Measurements from ENCODE around the gene LRMDA. TPM values are rescaled to one million over a fixed set of nuclear protein-coding genes. Genes with fewer than 3 reads are reported as not detected.

The LRMDA gene
- total and polyA plus RNA-seq, 2 of the 8 experiments (the other 6 are each of a cell fraction or from before 2014, with no cell fraction given) = 0.86 to 2.8 TPM

- Histone ChIP-seq H3K4ac (replicated peaks; ENCODE audit: insufficient read length, low read depth, low read length) (no peak overlapping the region), H3K79me1 (ENCODE audit: low read depth, low read length) (no peaks in the 10 kb centered on the region), H2BK12ac (ENCODE audit: low read depth, low read length) (no peak overlapping the region), H2AFZ (ENCODE audit: low read length) (no peak overlapping the region), H4K91ac (replicated peaks; ENCODE audit: insufficient read length, low read length) (no peak overlapping the region), H3K4me3 (ENCODE audit: extremely low read depth in 1 of 4, insufficient read depth in 2 of 4, low read depth in 3 of 4, low read length in 4 of 4) (no peak overlapping the region), H4K5ac (ENCODE audit: insufficient read length, low read depth, low read length) (no peak overlapping the region), H2BK5ac (ENCODE audit: low read depth, low read length) (no peak overlapping the region), H4K8ac (ENCODE audit: extremely low read depth, insufficient read depth, low read length) (no peak overlapping the region), H3K23ac (ENCODE audit: insufficient read length) (no peak overlapping the region), H3K18ac (ENCODE audit: extremely low read depth, low read length) (no peak overlapping the region), H3K79me2 (ENCODE audit: control insufficient read depth in 1 of 2, insufficient read depth in 2 of 2, low read length in 2 of 2) (no peaks in the 10 kb centered on the region), H3K27ac (ENCODE audit: low read depth, low read length) (no peak overlapping the region), H3K23me2 (ENCODE audit: low read depth, low read length) (no peaks in the 10 kb centered on the region), H3K36me3 (ENCODE audit: control insufficient read depth in 2 of 4, insufficient read depth in 4 of 4, low read length in 3 of 4) (no peaks in the 10 kb centered on the region), H3K4me1 (replicated peaks in 1 of 4; ENCODE audit: control insufficient read depth in 3 of 4, insufficient read depth in 4 of 4, low read length in 3 of 4) (no peaks in the 10 kb centered on the region), H3K27me3 (replicated peaks in 1 of 4; ENCODE audit: control insufficient read depth in 3 of 4, extremely low read depth in 1 of 4, insufficient read depth in 3 of 4, low read length in 3 of 4) (peaks cover 0 to 2% (median 0%) of the 10 kb centered on the region in 4 experiments; a peak in 1 of 7 replicates), H2BK15ac (ENCODE audit: low read length) (no peak overlapping the region), H2BK120ac (replicated peaks; ENCODE audit: low read depth, low read length) (no peak overlapping the region), H4K20me1 (replicated peaks in 1 of 2; ENCODE audit: control insufficient read depth in 1 of 2, insufficient read depth in 2 of 2, low read length in 2 of 2) (no peaks in the 10 kb centered on the region), H3K9ac (replicated peaks in 1 of 4; ENCODE audit: extremely low read depth in 1 of 4, low read depth in 3 of 4, low read length in 3 of 4) (no peak overlapping the region), H2AK5ac (ENCODE audit: low read depth, low read length) (no peak overlapping the region), H3K56ac (replicated peaks; ENCODE audit: insufficient read length, low read depth, low read length) (no peak overlapping the region), H3K14ac (ENCODE audit: insufficient read length) (no peak overlapping the region), H3K4me2 (ENCODE audit: insufficient read depth in 1 of 2, low read depth in 2 of 2, low read length in 2 of 2) (no peak overlapping the region), H2BK20ac (ENCODE audit: low read length) (no peak overlapping the region), H3K9me3 (ENCODE audit: insufficient read depth in 2 of 2, low read depth in 1 of 2, low read length in 1 of 2) (no peaks in the 10 kb centered on the region)
- TF ChIP-seq CTCF (IDR thresholded peaks at IDR 0.05; ENCODE audit: control extremely low read depth in 1 of 3, insufficient read depth in 1 of 3, low read depth in 1 of 3, low read length in 3 of 3) (no peak), GTF2F1 (IDR thresholded peaks at IDR 0.05; ENCODE audit: borderline replicate concordance, low read depth, low read length) (no peak), FOSL1 (IDR thresholded peaks at IDR 0.05; ENCODE audit: insufficient read depth, low read depth, low read length) (no peak), BCL11A (IDR thresholded peaks at IDR 0.05; ENCODE audit: low read depth in 2 of 2, low read length in 2 of 2) (no peak), CREB1 (IDR thresholded peaks at IDR 0.05) (no peak), SIRT6 (IDR thresholded peaks at IDR 0.05; ENCODE audit: low read length) (no peak), BACH1 (IDR thresholded peaks at IDR 0.05; ENCODE audit: low read length) (no peak), EZH2 (IDR thresholded peaks at IDR 0.05; ENCODE audit: low read depth, low read length, severe bottlenecking) (no peak)
- DNase-seq (ENCODE audit: low read depth in 1 of 2, low spot score in 2 of 2) = no peak
- POLR2A ChIA-PET (ENCODE audit: partially characterized antibody) = no interaction called here
- 58% methylated on average over 3 of the region's 3 CpGs; no CpG with 5 or more reads in 1 of the 2 experiments for WGBS, 2 experiments (ENCODE audit: extremely low coverage in 1 of 2, insufficient coverage in 1 of 2, insufficient read length in 1 of 2, insufficient replicate concordance in 2 of 2, low coverage in 1 of 2, low lambda C conversion rate in 2 of 2, missing lambda C conversion rate in 1 of 2)
- no peak for FAIRE-seq
- CTCF ChIA-PET (ENCODE audit: partially characterized antibody) = no interaction called here
Measured at GRCh38 chr10:75655791-75656451, 224.5 kb downstream of the LRMDA start.
